A673 (cell line): ENCODE data around the gene TENM4. TPM values are rescaled to one million over a fixed set of nuclear protein-coding genes. Genes with fewer than 3 reads are reported as not detected.

ENCODE experiments used
- BruUV-seq: library from RNA; stranded (reverse); fragments of 400-500 nt; replicated peaks from 2 replicates; lab custom pipeline; 2021; lab: Mats Ljungman, UMichigan
- CTCF ChIA-PET: fragments of 300-600 bp; sonication (Branson Sonifier 250); formaldehyde crosslinking; loops from one replicate; lab custom pipeline; 2022; ENCODE audit warnings: antibody characterized with exemption; lab: Charles Lee
- POLR2A ChIA-PET: fragments of 300-600 bp; sonication (Branson Sonifier 250); formaldehyde crosslinking; loops from one replicate; lab custom pipeline; 2022; ENCODE audit warnings: antibody characterized with exemption; ENCODE audit not compliant: low non-redundant PET; lab: Charles Lee
- DNase-seq: peaks from one replicate; pipeline ENCODE4 v3.0.0-alpha.2; 2015; ENCODE audit warnings: low spot score
- H3K27ac ChIP-seq: fragments of 200-600 bp; sonication (generic); 2 replicates; pipeline ENCODE4 v1.5.1; 2016; ENCODE audit warnings: mixed run types, low read depth, mild to moderate bottlenecking, mixed read lengths, antibody characterized with exemption, low read length; ENCODE audit not compliant: poor library complexity, severe bottlenecking
- H3K27me3 ChIP-seq: fragments of 200-600 bp; sonication (generic); replicated peaks from 2 replicates; pipeline ENCODE4 v1.6.1; 2017; ENCODE audit warnings: mixed run types, low read depth, mild to moderate bottlenecking, mixed read lengths, antibody characterized with exemption, low read length; ENCODE audit not compliant: insufficient read depth, poor library complexity
- H3K36me3 ChIP-seq: fragments of 200-600 bp; sonication (generic); 2 replicates; pipeline ENCODE4 v1.6.1; 2016; ENCODE audit warnings: mixed run types, mild to moderate bottlenecking, mixed read lengths, antibody characterized with exemption, low read length; ENCODE audit not compliant: insufficient read depth, poor library complexity, severe bottlenecking
- H3K4me1 ChIP-seq: fragments of 200-600 bp; sonication (generic); 2 replicates; pipeline ENCODE4 v1.6.1; 2017; ENCODE audit warnings: mixed run types, mild to moderate bottlenecking, mixed read lengths, antibody characterized with exemption, low read length; ENCODE audit not compliant: insufficient read depth, poor library complexity, severe bottlenecking
- H3K4me3 ChIP-seq: fragments of 200-600 bp; sonication (generic); 2 replicates; pipeline ENCODE4 v1.5.1; 2016; ENCODE audit warnings: low read depth, mixed run types, mild to moderate bottlenecking, mixed read lengths, low read length; ENCODE audit not compliant: poor library complexity, severe bottlenecking
- H3K9me3 ChIP-seq: fragments of 200-600 bp; sonication (generic); 2 replicates; pipeline ENCODE4 v1.6.1; 2016; ENCODE audit warnings: mixed run types, low read depth, mild to moderate bottlenecking, mixed read lengths, antibody characterized with exemption, low read length; ENCODE audit not compliant: poor library complexity, severe bottlenecking
- EZH2 ChIP-seq: fragments of 200-600 bp; sonication (generic); IDR thresholded peaks from 2 replicates; pipeline ENCODE4 v1.6.1; 2017; ENCODE audit warnings: borderline replicate concordance, low read depth, mild to moderate bottlenecking, mixed read lengths, antibody characterized with exemption, low read length; ENCODE audit not compliant: poor library complexity, severe bottlenecking
- intact Hi-C: fragments of 100-400 bp; cut with micrococcal nuclease; formaldehyde crosslinking; loops from one replicate; pipeline ENCODE4 v1.10.0; 2022; ENCODE audit not compliant: unreplicated experiment
- total RNA-seq: library from RNA; stranded (reverse); gene quantifications from 2 replicates; pipeline ENCODE4 v1.2.3, GENCODE V29; 2021
- TF ChIP-seq, protein P1 (sequence below): fragments of 300-800, 200-600 bp; sonication (generic); conservative IDR thresholded peaks from 2 replicates; pipeline ENCODE4 v1.5.1; 2017; ENCODE audit warnings: low read depth, mild to moderate bottlenecking, antibody characterized with exemption, low read length, moderate library complexity, mixed read lengths

TENM4 gene
- total RNA-seq, 1 experiment from 2014 or later: 0.11 TPM

DNA sequence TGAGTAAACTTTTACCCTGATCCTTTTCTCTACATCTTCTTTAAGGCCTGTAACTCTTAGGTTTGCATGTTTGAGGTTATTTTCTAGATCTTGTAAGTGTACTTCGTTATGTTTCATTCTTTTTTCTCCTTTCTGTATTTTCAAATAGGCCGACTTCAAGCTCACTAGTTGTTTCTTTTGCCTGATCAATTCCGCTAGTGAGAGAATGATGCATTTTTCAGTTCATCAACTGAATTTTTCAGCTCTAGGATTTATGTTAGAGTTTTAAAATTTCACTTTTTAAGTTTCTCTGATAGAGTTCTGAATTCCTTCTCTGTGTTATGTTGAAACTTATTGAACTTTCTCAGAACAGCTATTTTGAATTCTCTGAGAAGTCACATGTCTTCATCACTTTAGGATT lies 810.7 kb downstream of the TENM4 start:
- intact Hi-C loops: no loop called here
- no TSS peak for BruUV-seq
- TF ChIP-seq, protein P1, sequence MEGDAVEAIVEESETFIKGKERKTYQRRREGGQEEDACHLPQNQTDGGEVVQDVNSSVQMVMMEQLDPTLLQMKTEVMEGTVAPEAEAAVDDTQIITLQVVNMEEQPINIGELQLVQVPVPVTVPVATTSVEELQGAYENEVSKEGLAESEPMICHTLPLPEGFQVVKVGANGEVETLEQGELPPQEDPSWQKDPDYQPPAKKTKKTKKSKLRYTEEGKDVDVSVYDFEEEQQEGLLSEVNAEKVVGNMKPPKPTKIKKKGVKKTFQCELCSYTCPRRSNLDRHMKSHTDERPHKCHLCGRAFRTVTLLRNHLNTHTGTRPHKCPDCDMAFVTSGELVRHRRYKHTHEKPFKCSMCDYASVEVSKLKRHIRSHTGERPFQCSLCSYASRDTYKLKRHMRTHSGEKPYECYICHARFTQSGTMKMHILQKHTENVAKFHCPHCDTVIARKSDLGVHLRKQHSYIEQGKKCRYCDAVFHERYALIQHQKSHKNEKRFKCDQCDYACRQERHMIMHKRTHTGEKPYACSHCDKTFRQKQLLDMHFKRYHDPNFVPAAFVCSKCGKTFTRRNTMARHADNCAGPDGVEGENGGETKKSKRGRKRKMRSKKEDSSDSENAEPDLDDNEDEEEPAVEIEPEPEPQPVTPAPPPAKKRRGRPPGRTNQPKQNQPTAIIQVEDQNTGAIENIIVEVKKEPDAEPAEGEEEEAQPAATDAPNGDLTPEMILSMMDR: no peak
- TF ChIP-seq EZH2: no peak
- no peak overlapping the region for H3K27ac ChIP-seq
- no peak for DNase-seq
- H3K4me3 ChIP-seq: no peak overlapping the region
- H3K27me3 ChIP-seq: peaks cover 2% of the 10 kb centered on the region
- H3K4me1 ChIP-seq: no peaks in the 10 kb centered on the region
- no peaks in the 10 kb centered on the region for H3K9me3 ChIP-seq
- POLR2A ChIA-PET: no interaction called here
- CTCF ChIA-PET: no interaction called here
- H3K36me3 ChIP-seq: no peaks in the 10 kb centered on the region

DNA sequence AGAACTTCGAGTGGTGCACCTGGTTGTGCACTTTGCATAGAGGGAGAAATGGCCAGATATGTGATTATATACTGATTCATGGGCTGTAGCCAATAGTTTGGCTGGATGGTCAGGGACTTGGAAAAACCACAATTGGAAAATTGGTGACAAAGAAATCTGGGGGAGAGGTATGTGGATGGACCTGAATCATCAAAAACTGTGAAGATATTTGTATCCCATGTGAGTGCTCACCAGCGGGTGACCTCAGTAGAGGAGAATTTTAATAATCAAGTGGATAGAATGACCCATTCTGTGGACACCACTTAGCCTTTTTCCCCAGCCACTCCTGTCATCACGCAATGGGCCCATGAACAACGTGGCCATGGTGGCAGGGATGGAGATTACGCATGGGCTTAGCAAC lies 818.2 kb downstream of the TENM4 start:
- ChIA-PET POLR2A (no interaction called here), CTCF (no interaction called here)
- intact Hi-C loops: no loop called here
- Histone ChIP-seq H3K9me3 (peaks cover 4% of the 10 kb centered on the region), H3K27ac (no peak overlapping the region), H3K4me3 (no peak overlapping the region), H3K27me3 (no peaks in the 10 kb centered on the region), H3K36me3 (no peaks in the 10 kb centered on the region), H3K4me1 (no peaks in the 10 kb centered on the region)
- BruUV-seq: no TSS peak
- no peak for DNase-seq
- TF ChIP-seq EZH2: no peak
- TF ChIP-seq, protein P1: no peak

DNA sequence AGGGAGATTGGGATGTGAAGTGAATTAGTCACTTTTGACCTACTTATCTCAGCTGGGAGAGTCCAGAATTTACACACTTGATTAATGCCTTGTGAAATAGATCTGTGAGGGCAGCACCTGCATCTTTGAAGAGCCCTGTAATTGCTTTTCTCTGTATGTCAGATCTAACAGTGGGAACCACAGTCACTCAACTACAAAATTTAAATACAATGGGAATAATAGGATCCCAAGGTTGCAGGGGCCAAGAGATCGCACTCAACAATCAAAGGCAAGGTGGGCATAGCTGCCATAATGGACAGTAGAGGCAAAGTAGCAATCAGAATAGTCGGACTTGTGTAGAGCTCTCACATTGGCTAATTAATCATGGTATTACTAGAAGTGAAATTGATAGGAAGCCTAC lies 820.7 kb downstream of the TENM4 start:
- Histone ChIP-seq H3K4me3 (no peak overlapping the region), H3K27ac (no peak overlapping the region), H3K4me1 (no peaks in the 10 kb centered on the region), H3K27me3 (no peaks in the 10 kb centered on the region), H3K36me3 (no peaks in the 10 kb centered on the region), H3K9me3 (peaks cover 4% of the 10 kb centered on the region)
- TF ChIP-seq EZH2: no peak
- TF ChIP-seq, protein P1: no peak
- intact Hi-C loops: no loop called here
- no TSS peak for BruUV-seq
- ChIA-PET POLR2A (no interaction called here), CTCF (no interaction called here)
- DNase-seq: no peak
